ENCODE data around the gene ARMC8. TPM values are rescaled to one million over a fixed set of nuclear protein-coding genes. Genes with fewer than 3 reads are reported as not detected.

ARMC8 gene
- total and polyA plus RNA-seq, 2 of the 8 experiments (the other 6 are each of a cell fraction or from before 2014, with no cell fraction given): 47.3 to 58.5 TPM

- no peak overlapping the region for H2BK120ac ChIP-seq (replicated peaks; ENCODE audit: low read depth, low read length)
- no peaks in the 10 kb centered on the region for H4K20me1 ChIP-seq (replicated peaks in 1 of 2; ENCODE audit: control insufficient read depth in 1 of 2, insufficient read depth in 2 of 2, low read length in 2 of 2)
- H3K4me3 ChIP-seq (ENCODE audit: extremely low read depth in 1 of 4, insufficient read depth in 2 of 4, low read depth in 3 of 4, low read length in 4 of 4): no peak overlapping the region
- ChIA-PET CTCF (ENCODE audit: partially characterized antibody) (no interaction called here), POLR2A (ENCODE audit: partially characterized antibody) (interaction anchor here (0.6 kb wide), 1 partner anchor 161 kb away, joined by 3 read pairs; no protein-coding TSS in a partner anchor)
- no peaks in the 10 kb centered on the region for H3K9me3 ChIP-seq (ENCODE audit: insufficient read depth in 2 of 2, low read depth in 1 of 2, low read length in 1 of 2)
- H2AK5ac ChIP-seq (ENCODE audit: low read depth, low read length): no peak overlapping the region
- H3K27ac ChIP-seq (ENCODE audit: low read depth, low read length): no peak overlapping the region
- no peaks in the 10 kb centered on the region for H3K79me2 ChIP-seq (ENCODE audit: control insufficient read depth in 1 of 2, insufficient read depth in 2 of 2, low read length in 2 of 2)
- H3K18ac ChIP-seq (ENCODE audit: extremely low read depth, low read length): no peak overlapping the region
- no peak overlapping the region for H2BK20ac ChIP-seq (ENCODE audit: low read length)
- H3K56ac ChIP-seq (replicated peaks; ENCODE audit: insufficient read length, low read depth, low read length): no peak overlapping the region
- TF ChIP-seq SIRT6 (IDR thresholded peaks at IDR 0.05; ENCODE audit: low read length): no peak
- TF ChIP-seq CHD2 (IDR thresholded peaks at IDR 0.05; ENCODE audit: low read length): no peak
- no peak for TF ChIP-seq EGR1 (IDR thresholded peaks at IDR 0.05; ENCODE audit: borderline replicate concordance, low read depth, low read length)
- no peak overlapping the region for H2BK15ac ChIP-seq (ENCODE audit: low read length)
- no peak overlapping the region for H3K4ac ChIP-seq (replicated peaks; ENCODE audit: insufficient read length, low read depth, low read length)
- H3K27me3 ChIP-seq (replicated peaks in 1 of 4; ENCODE audit: control insufficient read depth in 3 of 4, extremely low read depth in 1 of 4, insufficient read depth in 3 of 4, low read length in 3 of 4): no peaks in the 10 kb centered on the region
- no peak overlapping the region for H3K9ac ChIP-seq (replicated peaks in 1 of 4; ENCODE audit: extremely low read depth in 1 of 4, low read depth in 3 of 4, low read length in 3 of 4)
- no peaks in the 10 kb centered on the region for H3K23me2 ChIP-seq (ENCODE audit: low read depth, low read length)
- no peak overlapping the region for H3K14ac ChIP-seq (ENCODE audit: insufficient read length)
- H3K79me1 ChIP-seq (ENCODE audit: low read depth, low read length): no peaks in the 10 kb centered on the region
- H3K4me2 ChIP-seq (ENCODE audit: insufficient read depth in 1 of 2, low read depth in 2 of 2, low read length in 2 of 2): no peak overlapping the region
- no peak overlapping the region for H2AFZ ChIP-seq (ENCODE audit: low read length)
- DNase-seq (ENCODE audit: low read depth in 1 of 2, low spot score in 2 of 2) (no peak), FAIRE-seq (no peak)
- no peak overlapping the region for H2BK5ac ChIP-seq (ENCODE audit: low read depth, low read length)
- H2BK12ac ChIP-seq (ENCODE audit: low read depth, low read length): no peak overlapping the region
- no peak overlapping the region for H3K23ac ChIP-seq (ENCODE audit: insufficient read length)
- no peak overlapping the region for H4K8ac ChIP-seq (ENCODE audit: extremely low read depth, insufficient read depth, low read length)
- no peak overlapping the region for H4K91ac ChIP-seq (replicated peaks; ENCODE audit: insufficient read length, low read length)
- peaks cover 0 to 22% (median 3%) of the 10 kb centered on the region in 4 experiments; a peak in 5 of 8 replicates for H3K36me3 ChIP-seq (ENCODE audit: control insufficient read depth in 2 of 4, insufficient read depth in 4 of 4, low read length in 3 of 4)
- no peak overlapping the region for H4K5ac ChIP-seq (ENCODE audit: insufficient read length, low read depth, low read length)
- H3K4me1 ChIP-seq (replicated peaks in 1 of 4; ENCODE audit: control insufficient read depth in 3 of 4, insufficient read depth in 4 of 4, low read length in 3 of 4): no peaks in the 10 kb centered on the region
Measured at GRCh38 chr3:138249636-138250035, 62.5 kb downstream of the ARMC8 start.

All from H1 (cell line).